Testis (tissue), 2 donors: ENCODE results near the gene VIM.

Experiments used
- POLR2A ChIP-seq: fragments of 450-650 bp; IDR thresholded peaks from one replicate; pipeline ENCODE4 v1.6.1; 2017; ENCODE audit warnings: antibody characterized with exemption, mild to moderate bottlenecking, moderate library complexity
- TF ChIP-seq, protein P1 (sequence below), 3 experiments: fragments of 450-650 bp in 2 of 3; fragments of 200-600 bp in 1 of 3; sonication (generic) in 1 of 3; IDR thresholded peaks; one replicate each; pipeline ENCODE4 v1.5.1; 2016 to 2019; ENCODE audit warnings: antibody characterized with exemption in 3 of 3, mild to moderate bottlenecking in 2 of 3, moderate library complexity in 1 of 3

DNA sequence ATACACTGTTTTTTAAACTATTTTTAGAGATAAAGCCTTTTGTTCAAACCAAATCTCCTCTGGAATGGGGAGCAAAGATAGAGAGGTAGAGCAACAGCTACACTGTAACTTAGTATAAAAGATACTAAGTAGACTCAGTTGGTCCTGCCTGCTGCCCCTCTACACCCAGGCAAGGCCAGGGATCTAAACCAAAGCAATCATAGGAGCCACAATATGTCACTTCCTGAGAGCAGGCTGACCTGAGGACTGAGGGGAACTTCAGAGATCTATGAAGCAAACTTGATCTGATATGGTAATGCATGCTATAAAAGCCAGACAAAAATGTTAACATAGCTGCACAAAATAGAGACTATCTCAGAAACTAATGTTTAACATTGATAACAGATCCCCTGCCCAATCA is 19.6 kb upstream of the VIM start:
- TF ChIP-seq, protein P1, sequence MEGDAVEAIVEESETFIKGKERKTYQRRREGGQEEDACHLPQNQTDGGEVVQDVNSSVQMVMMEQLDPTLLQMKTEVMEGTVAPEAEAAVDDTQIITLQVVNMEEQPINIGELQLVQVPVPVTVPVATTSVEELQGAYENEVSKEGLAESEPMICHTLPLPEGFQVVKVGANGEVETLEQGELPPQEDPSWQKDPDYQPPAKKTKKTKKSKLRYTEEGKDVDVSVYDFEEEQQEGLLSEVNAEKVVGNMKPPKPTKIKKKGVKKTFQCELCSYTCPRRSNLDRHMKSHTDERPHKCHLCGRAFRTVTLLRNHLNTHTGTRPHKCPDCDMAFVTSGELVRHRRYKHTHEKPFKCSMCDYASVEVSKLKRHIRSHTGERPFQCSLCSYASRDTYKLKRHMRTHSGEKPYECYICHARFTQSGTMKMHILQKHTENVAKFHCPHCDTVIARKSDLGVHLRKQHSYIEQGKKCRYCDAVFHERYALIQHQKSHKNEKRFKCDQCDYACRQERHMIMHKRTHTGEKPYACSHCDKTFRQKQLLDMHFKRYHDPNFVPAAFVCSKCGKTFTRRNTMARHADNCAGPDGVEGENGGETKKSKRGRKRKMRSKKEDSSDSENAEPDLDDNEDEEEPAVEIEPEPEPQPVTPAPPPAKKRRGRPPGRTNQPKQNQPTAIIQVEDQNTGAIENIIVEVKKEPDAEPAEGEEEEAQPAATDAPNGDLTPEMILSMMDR (IDR thresholded peaks at IDR 0.05) = no peak
- no peak for TF ChIP-seq POLR2A
